ENCODE measurements around the gene SMYD3. TPM values are rescaled to one million over a fixed set of nuclear protein-coding genes. Genes with fewer than 3 reads are reported as not detected.

Gene SMYD3
- total and polyA plus RNA-seq, 2 donors (not counting 3 experiments of a cell fraction or from before 2014, with no cell fraction given) = 16.0 to 32.1 TPM

DNA sequence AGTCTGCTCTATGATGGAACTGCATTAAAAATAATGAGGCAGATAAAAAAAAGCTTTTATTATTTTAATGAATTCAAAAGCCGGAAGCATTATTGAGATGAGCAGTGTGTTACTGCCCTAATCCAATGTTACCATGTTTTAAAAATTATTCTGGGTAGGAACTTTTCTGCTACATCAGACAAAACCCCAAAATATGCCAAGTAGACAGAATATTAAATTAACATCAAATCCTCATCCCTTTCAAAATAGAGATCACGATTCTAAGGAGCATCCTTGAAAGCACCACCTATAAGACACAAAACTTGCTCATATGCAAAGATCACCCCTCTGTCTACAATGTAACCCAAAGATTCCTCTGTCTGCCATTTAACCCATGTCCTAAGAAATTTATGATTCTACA, 357.5 kb downstream of the SMYD3 start:
- POLR2A ChIA-PET = no interaction called here

More for the DNA sequence above, 357.5 kb downstream of the SMYD3 start:
- CTCF ChIA-PET = no interaction called here
- no peaks in the 10 kb centered on the region for H3K9me3 ChIP-seq (replicated peaks; ENCODE audit: control insufficient read depth, insufficient read depth, low read length)
- H3K4me2 ChIP-seq (ENCODE audit: insufficient read depth, low read length) = no peak overlapping the region
- DNase-seq (ENCODE audit: low read depth, low spot score) (no peak), FAIRE-seq (no peak)
- dilution Hi-C loops (cut with MboI; ENCODE audit: extremely low pct_ligation_motif_present, low sequenced_read_pairs) (no loop called here), intact Hi-C loops (cut with micrococcal nuclease) (no loop called here)
- no peaks in the 10 kb centered on the region for H4K20me1 ChIP-seq (replicated peaks; ENCODE audit: control insufficient read depth, extremely low read depth, insufficient read depth, low read length)
- no peak for TF ChIP-seq EZH2 (IDR thresholded peaks at IDR 0.05; ENCODE audit: borderline replicate concordance, low read depth, low read length, severe bottlenecking)
- no peak for TF ChIP-seq JUN (IDR thresholded peaks at IDR 0.05; ENCODE audit: borderline replicate concordance, insufficient read depth, insufficient read length, low read depth)
- TF ChIP-seq MYC (IDR thresholded peaks at IDR 0.05; ENCODE audit: low read depth, low read length) = no peak
- TF ChIP-seq FOS (IDR thresholded peaks at IDR 0.05; ENCODE audit: borderline replicate concordance, insufficient read depth, low read length) = no peak
- TF ChIP-seq, protein P1, sequence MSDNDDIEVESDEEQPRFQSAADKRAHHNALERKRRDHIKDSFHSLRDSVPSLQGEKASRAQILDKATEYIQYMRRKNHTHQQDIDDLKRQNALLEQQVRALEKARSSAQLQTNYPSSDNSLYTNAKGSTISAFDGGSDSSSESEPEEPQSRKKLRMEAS (IDR thresholded peaks at IDR 0.05; ENCODE audit: insufficient read depth, insufficient read length) = no peak
- no peak for TF ChIP-seq GATA2 (IDR thresholded peaks at IDR 0.05; ENCODE audit: insufficient read depth, insufficient read length, low read depth, low read length)
- TF ChIP-seq POLR2AphosphoS5 (IDR thresholded peaks at IDR 0.05; ENCODE audit: insufficient read depth, low read depth, low read length) = no peak
- TF ChIP-seq, protein P2, sequence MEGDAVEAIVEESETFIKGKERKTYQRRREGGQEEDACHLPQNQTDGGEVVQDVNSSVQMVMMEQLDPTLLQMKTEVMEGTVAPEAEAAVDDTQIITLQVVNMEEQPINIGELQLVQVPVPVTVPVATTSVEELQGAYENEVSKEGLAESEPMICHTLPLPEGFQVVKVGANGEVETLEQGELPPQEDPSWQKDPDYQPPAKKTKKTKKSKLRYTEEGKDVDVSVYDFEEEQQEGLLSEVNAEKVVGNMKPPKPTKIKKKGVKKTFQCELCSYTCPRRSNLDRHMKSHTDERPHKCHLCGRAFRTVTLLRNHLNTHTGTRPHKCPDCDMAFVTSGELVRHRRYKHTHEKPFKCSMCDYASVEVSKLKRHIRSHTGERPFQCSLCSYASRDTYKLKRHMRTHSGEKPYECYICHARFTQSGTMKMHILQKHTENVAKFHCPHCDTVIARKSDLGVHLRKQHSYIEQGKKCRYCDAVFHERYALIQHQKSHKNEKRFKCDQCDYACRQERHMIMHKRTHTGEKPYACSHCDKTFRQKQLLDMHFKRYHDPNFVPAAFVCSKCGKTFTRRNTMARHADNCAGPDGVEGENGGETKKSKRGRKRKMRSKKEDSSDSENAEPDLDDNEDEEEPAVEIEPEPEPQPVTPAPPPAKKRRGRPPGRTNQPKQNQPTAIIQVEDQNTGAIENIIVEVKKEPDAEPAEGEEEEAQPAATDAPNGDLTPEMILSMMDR (IDR thresholded peaks at IDR 0.05; ENCODE audit: extremely low read depth in 1 of 2, insufficient read depth in 1 of 2, low read depth in 1 of 2, low read length in 2 of 2) = no peak
- no peak for TF ChIP-seq POLR2A (IDR thresholded peaks at IDR 0.05; ENCODE audit: low read depth, low read length)
- no peak overlapping the region for H3K27ac ChIP-seq (ENCODE audit: insufficient read depth, low read depth, low read length)
- no peak overlapping the region for H3K4me3 ChIP-seq (replicated peaks in 1 of 3; ENCODE audit: insufficient read depth in 1 of 3, low read depth in 1 of 3, low read length in 3 of 3)
- no peaks in the 10 kb centered on the region for H3K27me3 ChIP-seq (ENCODE audit: control insufficient read depth in 2 of 2, insufficient read depth in 2 of 2, low read length in 2 of 2)
- H3K9me1 ChIP-seq (replicated peaks; ENCODE audit: control insufficient read depth, extremely low read depth, insufficient read depth, low read length) = no peaks in the 10 kb centered on the region
- no peaks in the 10 kb centered on the region for H3K36me3 ChIP-seq (ENCODE audit: control insufficient read depth in 2 of 2, extremely low read depth in 1 of 2, insufficient read depth in 2 of 2, low read length in 2 of 2)
- no TSS peak for BruUV-seq (replicated peaks)
- no peak overlapping the region for H3K9ac ChIP-seq (replicated peaks; ENCODE audit: extremely low read depth, insufficient read depth, low read length)
- peaks cover 7% of the 10 kb centered on the region for H3K4me1 ChIP-seq (ENCODE audit: control insufficient read depth, extremely low read depth, insufficient read depth, low read length)
- H2AFZ ChIP-seq (ENCODE audit: low read depth, low read length) = no peak overlapping the region
- H3K79me2 ChIP-seq (ENCODE audit: control insufficient read depth, insufficient read depth, low read length) = no peaks in the 10 kb centered on the region
